B cell (primary cell): ENCODE results near the gene TRPM7. TPM values are rescaled to one million over a fixed set of nuclear protein-coding genes. Genes with fewer than 3 reads are reported as not detected.
"Not testable (repeated sequence)": the region's sequence is repeated elsewhere in the genome, so short reads cannot be mapped to it uniquely, and the experiment has no call there.

Experiments used
- ATAC-seq: fragments of 200-7000 bp; cut with Tn5 transposase; one replicate; pipeline ENCODE4 v1.10.0; 2021; ENCODE audit warnings: low read depth, mild to moderate bottlenecking, moderate number of reproducible peaks, moderate library complexity
- CTCF ChIA-PET: fragments of 350-600 bp; sonication (Branson Sonifier 250); formaldehyde crosslinking; loops from one replicate; lab custom pipeline; 2021; ENCODE audit warnings: antibody characterized with exemption, inconsistent platforms; lab: Charles Lee
- POLR2A ChIA-PET: fragments of 350-600 bp; sonication (Branson Sonifier 250); formaldehyde crosslinking; loops from one replicate; lab custom pipeline; 2021; ENCODE audit warnings: antibody characterized with exemption; lab: Charles Lee
- DNase-seq: peaks from one replicate; pipeline ENCODE4 v3.0.0; 2013
- H2AFZ ChIP-seq: 2 replicates; pipeline ENCODE4 v1.6.1; 2012; ENCODE audit warnings: mild to moderate bottlenecking, low read depth, low read length; ENCODE audit not compliant: insufficient read depth, poor library complexity, severe bottlenecking
- H3K27ac ChIP-seq, 2 donors: 1 replicate in 1 of 2; 2 replicates in 1 of 2; pipeline ENCODE4 v1.5.1; 2012 to 2013; ENCODE audit warnings: low read length in 2 of 2, mild to moderate bottlenecking in 2 of 2, moderate library complexity in 1 of 2
- H3K27me3 ChIP-seq, 4 experiments: fragments of 200-600 bp in 1 of 4; sonication (generic) in 1 of 4; replicated peaks in 1 of 4; 1 replicate in 2 of 4; 2 replicates in 2 of 4; pipeline versions ENCODE4 v1.6.1 to v1.7.0; 2013 to 2016; ENCODE audit warnings: low read length in 3 of 4, mild to moderate bottlenecking in 2 of 4, mixed read lengths in 1 of 4, moderate library complexity in 1 of 4; ENCODE audit not compliant: insufficient read depth in 4 of 4, control insufficient read depth in 3 of 4; ENCODE audit errors: control extremely low read depth in 1 of 4
- H3K36me3 ChIP-seq, 2 experiments: replicated peaks in 1 of 2; 1 replicate in 1 of 2; 2 replicates in 1 of 2; pipeline versions ENCODE4 v1.6.1 to v1.7.1; 2013; ENCODE audit warnings: low read length in 1 of 2; ENCODE audit not compliant: insufficient read depth in 2 of 2, control insufficient read depth in 1 of 2; ENCODE audit errors: control extremely low read depth in 1 of 2, extremely low read depth in 1 of 2
- H3K4me1 ChIP-seq, 2 donors: fragments of 200-600 bp in 1 of 2; sonication (generic) in 1 of 2; 1 replicate in 1 of 2; 2 replicates in 1 of 2; pipeline versions ENCODE4 v1.5.1 to v1.6.1; 2013 to 2017; ENCODE audit warnings: low read length in 2 of 2; ENCODE audit not compliant: control insufficient read depth in 2 of 2, insufficient read depth in 2 of 2
- H3K4me2 ChIP-seq: replicated peaks from 2 replicates; pipeline ENCODE3; 2012; ENCODE audit warnings: mild to moderate bottlenecking, low read depth, low read length; ENCODE audit not compliant: poor library complexity, severe bottlenecking
- H3K4me3 ChIP-seq, 5 experiments: fragments of 200-600 bp in 1 of 5; sonication (generic) in 1 of 5; 1 replicate in 3 of 5; 2 replicates in 2 of 5; pipeline versions ENCODE4 v1.5.1 to v1.7.0; 2011 to 2016; ENCODE audit warnings: low read length in 4 of 5, mild to moderate bottlenecking in 4 of 5, low read depth in 2 of 5, control low read depth in 1 of 5, moderate library complexity in 1 of 5; ENCODE audit not compliant: insufficient read depth in 1 of 5; ENCODE audit errors: control extremely low read depth in 1 of 5, extremely low read depth in 1 of 5
- H3K79me2 ChIP-seq: fragments of 200-600 bp; sonication (generic); one replicate; pipeline ENCODE4 v1.6.0; 2016; ENCODE audit warnings: low read length; ENCODE audit not compliant: control insufficient read depth, insufficient read depth
- H3K9ac ChIP-seq: fragments of 200-600 bp; sonication (generic); 2 replicates; pipeline ENCODE4 v1.6.1; 2017; ENCODE audit warnings: mild to moderate bottlenecking, low read length, moderate library complexity
- H3K9me3 ChIP-seq, 3 donors: one replicate each; pipeline versions ENCODE4 v1.6.1 to v1.7.1; 2013; ENCODE audit warnings: low read length in 2 of 3; ENCODE audit not compliant: control insufficient read depth in 2 of 3, insufficient read depth in 1 of 3; ENCODE audit errors: control extremely low read depth in 1 of 3
- H4K20me1 ChIP-seq: 2 replicates; pipeline ENCODE4 v1.6.0; 2012; ENCODE audit warnings: mild to moderate bottlenecking, low read length; ENCODE audit not compliant: insufficient read depth, control insufficient read depth, poor library complexity, severe bottlenecking
- H3K27ac Mint-ChIP-seq: one replicate; pipeline ENCODE4 v1.8.0; 2021; ENCODE audit warnings: mixed read lengths
- H3K27me3 Mint-ChIP-seq: one replicate; pipeline ENCODE4 v1.8.0; 2021; ENCODE audit warnings: mixed read lengths
- H3K4me1 Mint-ChIP-seq: one replicate; pipeline ENCODE4 v1.8.0; 2021; ENCODE audit warnings: mixed read lengths
- H3K4me3 Mint-ChIP-seq: one replicate; pipeline ENCODE4 v1.8.0; 2021; ENCODE audit warnings: mixed read lengths
- H3K9me3 Mint-ChIP-seq: one replicate; pipeline ENCODE4 v1.8.0; 2022; ENCODE audit warnings: mixed read lengths; ENCODE audit not compliant: insufficient read depth
- CTCF ChIP-seq: fragments of 200-600 bp; IDR thresholded peaks from one replicate; pipeline ENCODE4 v1.8.0; 2022; ENCODE audit warnings: antibody characterized with exemption, mild to moderate bottlenecking
- EZH2 ChIP-seq: IDR thresholded peaks from 2 replicates; pipeline ENCODE4 v1.6.1; 2012; ENCODE audit warnings: borderline replicate concordance, low read depth, mild to moderate bottlenecking, moderate library complexity, low read length; ENCODE audit not compliant: insufficient read depth, poor library complexity, severe bottlenecking
- WGBS: methylation state at CpG from one replicate; pipeline ENCODE4 v1.1.5; 2013; ENCODE audit warnings: missing lambda C conversion rate; ENCODE audit not compliant: insufficient coverage; 5-methylcytosine and 5-hydroxymethylcytosine counted together
- intact Hi-C: fragments of 100-400 bp; cut with micrococcal nuclease; formaldehyde crosslinking; loops from one replicate; pipeline ENCODE4 v1.10.0; 2022
- polyA plus RNA-seq: library from polyadenylated mRNA; depleted of rRNA; stranded (reverse); fragments of >200 nt; gene quantifications from 2 replicates; pipeline ENCODE4 v1.2.3, GENCODE V29; 2012
- total RNA-seq, 2 donors: library from RNA; stranded (reverse); fragments of 120-200 nt in 1 of 2; gene quantifications; 1 replicate in 1 of 2; 2 replicates in 1 of 2; pipeline versions ENCODE4 v1.2.3 to v1.2.4, GENCODE V29; 2013 to 2022

The TRPM7 gene
- total and polyA plus RNA-seq, 2 donors (not counting 1 experiment from before 2014, with no cell fraction given) = 12.5 to 77.2 TPM

- H2AFZ ChIP-seq = no peak overlapping the region
- no peak overlapping the region for H3K4me3 ChIP-seq
- H3K9ac ChIP-seq = no peak overlapping the region
- no peak overlapping the region for H3K27ac ChIP-seq
- Mint-ChIP-seq H3K27ac (no peak overlapping the region), H3K4me3 (no peak overlapping the region), H3K27me3 (no peaks in the 10 kb centered on the region), H3K9me3 (no peaks in the 10 kb centered on the region), H3K4me1 (no peaks in the 10 kb centered on the region)
- H3K9me3 ChIP-seq = peaks cover 0 to 5% (median 0%) of the 10 kb centered on the region in 3 donors
- H3K79me2 ChIP-seq = no peaks in the 10 kb centered on the region
- no peak overlapping the region for H3K4me2 ChIP-seq
- intact Hi-C loops = no loop called here
- no peaks in the 10 kb centered on the region for H3K36me3 ChIP-seq
- WGBS = 100% methylated on average over 2 of the region's 4 CpGs
- H3K27me3 ChIP-seq = no peaks in the 10 kb centered on the region
- ChIA-PET CTCF (interaction anchor here (1.6 kb wide), 1 partner anchor 210 kb away, joined by 3 read pairs; no protein-coding TSS in a partner anchor), POLR2A (no interaction called here)
- ATAC-seq = no peak
- no peaks in the 10 kb centered on the region for H3K4me1 ChIP-seq
- DNase-seq = no peak
- no peaks in the 10 kb centered on the region for H4K20me1 ChIP-seq
- no peak for TF ChIP-seq EZH2
- no peak for TF ChIP-seq CTCF
Observed at GRCh38 chr15:50697109-50697797, 10.7 kb upstream of the TRPM7 start.

GRCh38 chr15:50694634-50695165 is 8.1 kb upstream of the TRPM7 start:
- H3K9ac ChIP-seq, H3K27me3 Mint-ChIP-seq, H3K9me3 ChIP-seq, H3K27me3 ChIP-seq, H3K9me3 Mint-ChIP-seq, POLR2A ChIA-PET, H3K4me1 ChIP-seq, H3K4me2 ChIP-seq, CTCF ChIA-PET, H3K27ac Mint-ChIP-seq, H4K20me1 ChIP-seq, H2AFZ ChIP-seq, H3K36me3 ChIP-seq, H3K4me3 Mint-ChIP-seq, ATAC-seq, H3K4me3 ChIP-seq, H3K4me1 Mint-ChIP-seq, intact Hi-C loops, H3K79me2 ChIP-seq, H3K27ac ChIP-seq, DNase-seq: not testable (repeated sequence)
- 95% methylated on average over 4 of the region's 9 CpGs for WGBS
